Lung (tissue), 12 donors: ENCODE data around the gene BCAS1. TPM values are rescaled to one million over a fixed set of nuclear protein-coding genes. Genes with fewer than 3 reads are reported as not detected.

Experiments used
- ATAC-seq: fragments of 200-7000 bp; cut with Tn5 transposase; one replicate; pipeline ENCODE4 v1.9.1; 2020; ENCODE audit warnings: moderate number of reproducible peaks; ENCODE audit not compliant: insufficient read depth, low FRiP score
- DNase-seq, 3 donors: peaks; one replicate each; pipeline ENCODE4 v3.0.0-alpha.2; 2013 to 2017
- H3K27ac ChIP-seq, 2 donors: one replicate each; pipeline ENCODE4 v1.5.1; 2013; ENCODE audit warnings: mild to moderate bottlenecking in 2 of 2, moderate library complexity in 2 of 2, control low read depth in 1 of 2, inconsistent platforms in 1 of 2, low read depth in 1 of 2, low read length in 1 of 2
- H3K27me3 ChIP-seq, 3 donors: one replicate each; pipeline ENCODE4 v1.5.1; 2013; ENCODE audit warnings: low read length in 2 of 3; ENCODE audit not compliant: control insufficient read depth in 3 of 3, insufficient read depth in 3 of 3
- H3K36me3 ChIP-seq, 4 donors: one replicate each; pipeline ENCODE4 v1.5.1; 2013; ENCODE audit warnings: low read length in 4 of 4, mild to moderate bottlenecking in 1 of 4, moderate library complexity in 1 of 4; ENCODE audit not compliant: control insufficient read depth in 4 of 4, insufficient read depth in 4 of 4
- H3K4me1 ChIP-seq, 5 donors: one replicate each; pipeline ENCODE4 v1.5.1; 2013; ENCODE audit warnings: low read length in 5 of 5, mild to moderate bottlenecking in 2 of 5, moderate library complexity in 1 of 5; ENCODE audit not compliant: control insufficient read depth in 5 of 5, insufficient read depth in 5 of 5
- H3K4me3 ChIP-seq: one replicate; pipeline ENCODE4 v1.5.1; 2013; ENCODE audit warnings: mild to moderate bottlenecking, control low read depth, moderate library complexity
- H3K9ac ChIP-seq, 2 donors: one replicate each; pipeline ENCODE4 v1.5.1; 2013; ENCODE audit warnings: low read length in 2 of 2, control low read depth in 1 of 2; ENCODE audit not compliant: insufficient read depth in 1 of 2
- H3K9me3 ChIP-seq, 4 donors: one replicate each; pipeline ENCODE4 v1.5.1; 2013; ENCODE audit warnings: low read length in 3 of 4, mild to moderate bottlenecking in 1 of 4, moderate library complexity in 1 of 4; ENCODE audit not compliant: control insufficient read depth in 4 of 4, insufficient read depth in 3 of 4
- CTCF ChIP-seq: IDR thresholded peaks from 2 replicates; pipeline ENCODE4 v1.5.1; 2012; ENCODE audit warnings: mild to moderate bottlenecking; ENCODE audit errors: control extremely low read depth, extremely low read depth
- WGBS, 2 donors: extraction: QIAGEN DNeasy Blood & Tissue Kit; methylation state at CpG; one replicate each; pipeline ENCODE4 v1.1.7; 2013; 5-methylcytosine and 5-hydroxymethylcytosine counted together
- polyA plus RNA-seq, 2 donors: library from polyadenylated mRNA; stranded (reverse); fragments of 200-250 nt; gene quantifications; one replicate each; pipeline ENCODE4 v1.2.1, GENCODE V29; 2013
- total RNA-seq, 2 donors: library from RNA; depleted of rRNA in 1 of 2; stranded (reverse); fragments of >200 nt in 1 of 2; gene quantifications; one replicate each; pipeline ENCODE4 v1.2.1, GENCODE V29; 2014 to 2021
- donor health status: control.
- donor health status: control.
- donor health status: Bipolar disorder and iron deficiency.
- donor health status: healthy.
- donor health status: DM: yes; HTN: yes; CAD: no.

Gene BCAS1
- total and polyA plus RNA-seq, 4 donors, result 1.2 to 4.0 (median 2.3) TPM

- ATAC-seq, result peak; percentile 90
- no peak overlapping the region for H3K9ac ChIP-seq
- H3K27me3 ChIP-seq, result no peaks in the 10 kb centered on the region
- TF ChIP-seq CTCF, result peak; percentile 57
- H3K36me3 ChIP-seq, result no peaks in the 10 kb centered on the region
- peaks cover 0 to 2% (median 0%) of the 10 kb centered on the region in 5 donors for H3K4me1 ChIP-seq
- peak; percentile 61 to 68 (median 63) for DNase-seq
- WGBS, 2 donors, result 36 to 39% methylated on average over 11 of the region's 11 CpGs
- H3K4me3 ChIP-seq, result no peak overlapping the region
- H3K9me3 ChIP-seq, result no peaks in the 10 kb centered on the region
- no peak overlapping the region for H3K27ac ChIP-seq
Measured at GRCh38 chr20:54103067-54103761, 32.8 kb upstream of the BCAS1 start.

GRCh38 chr20:54102543-54102942, 32.1 kb upstream of the BCAS1 start:
- H3K27ac ChIP-seq, result no peak overlapping the region
- H3K4me3 ChIP-seq, result no peak overlapping the region
- H3K36me3 ChIP-seq, result no peaks in the 10 kb centered on the region
- ATAC-seq (no peak), DNase-seq (no peak)
- H3K4me1 ChIP-seq, result peaks cover 0 to 2% (median 0%) of the 10 kb centered on the region in 5 donors
- no peak for TF ChIP-seq CTCF
- no peaks in the 10 kb centered on the region for H3K27me3 ChIP-seq
- WGBS, 2 donors, result 95 to 97% methylated on average over 2 of the region's 2 CpGs
- no peaks in the 10 kb centered on the region for H3K9me3 ChIP-seq
- H3K9ac ChIP-seq, result no peak overlapping the region

- no peaks in the 10 kb centered on the region for H3K27me3 ChIP-seq
- no peak overlapping the region for H3K27ac ChIP-seq
- ATAC-seq (no peak), DNase-seq (no peak)
- H3K9ac ChIP-seq, result no peak overlapping the region
- TF ChIP-seq CTCF, result no peak
- peaks cover 0 to 2% (median 0%) of the 10 kb centered on the region in 5 donors for H3K4me1 ChIP-seq
- no peak overlapping the region for H3K4me3 ChIP-seq
- WGBS, 2 donors, result 94% methylated on average over 2 of the region's 2 CpGs
- H3K9me3 ChIP-seq, result no peaks in the 10 kb centered on the region
- H3K36me3 ChIP-seq, result no peaks in the 10 kb centered on the region
Measured at GRCh38 chr20:54100563-54100962, 30.2 kb upstream of the BCAS1 start.

- Histone ChIP-seq H3K4me1 (peaks cover 0 to 2% (median 0%) of the 10 kb centered on the region in 5 donors), H3K9me3 (no peaks in the 10 kb centered on the region), H3K4me3 (no peak overlapping the region), H3K9ac (no peak overlapping the region), H3K36me3 (no peaks in the 10 kb centered on the region), H3K27ac (no peak overlapping the region), H3K27me3 (no peaks in the 10 kb centered on the region)
- no peak for DNase-seq
- no peak for ATAC-seq
- WGBS, 2 donors, result 97 to 99% methylated on average over 3 of the region's 3 CpGs
- no peak for TF ChIP-seq CTCF
Measured at GRCh38 chr20:54099894-54100293, 29.5 kb upstream of the BCAS1 start.
